ENCODE data around the gene EPG5.

The EPG5 gene

DNA sequence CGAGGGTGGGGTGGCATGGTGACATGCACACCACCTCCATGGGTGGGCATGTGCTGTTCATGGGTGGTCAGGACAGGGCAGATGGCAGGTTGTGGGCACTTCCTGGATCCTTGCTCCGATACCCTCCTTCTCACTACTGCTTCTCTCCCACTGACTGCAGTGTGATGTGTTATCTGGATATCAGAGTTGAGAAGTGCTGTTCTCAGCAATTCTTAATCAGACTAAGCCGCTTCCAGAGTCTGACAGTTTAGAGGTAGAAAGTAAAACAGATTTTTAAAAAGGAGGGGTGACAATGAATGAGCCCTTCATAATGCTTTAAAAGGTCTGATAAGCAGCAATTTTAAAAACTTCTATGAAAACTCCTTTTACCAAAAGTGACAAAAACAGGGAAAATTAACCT lies 107.8 kb downstream of the EPG5 start:
- Histone ChIP-seq H3K4me2 (ENCODE audit: insufficient read depth, low read length) (no peak overlapping the region), H3K79me2 (ENCODE audit: insufficient read depth, low read length) (no peaks in the 10 kb centered on the region), H3K9ac (ENCODE audit: low read depth, low read length) (no peak overlapping the region), H3K4me3 (ENCODE audit: low read depth in 1 of 2, low read length in 2 of 2) (no peak overlapping the region), H3K36me3 (ENCODE audit: insufficient read depth, low read length) (peaks cover 84% of the 10 kb centered on the region), H3K9me3 (ENCODE audit: insufficient read depth, low read length, severe bottlenecking) (no peaks in the 10 kb centered on the region), H3K27me3 (ENCODE audit: insufficient read depth, low read length, poor library complexity) (no peaks in the 10 kb centered on the region), H3K4me1 (ENCODE audit: insufficient read depth, low read length) (no peaks in the 10 kb centered on the region), H4K20me1 (ENCODE audit: insufficient read depth, low read length) (no peaks in the 10 kb centered on the region), H2AFZ (ENCODE audit: low read depth, low read length) (no peak overlapping the region), H3K27ac (ENCODE audit: low read length) (no peak overlapping the region)
- TF ChIP-seq, protein P1, sequence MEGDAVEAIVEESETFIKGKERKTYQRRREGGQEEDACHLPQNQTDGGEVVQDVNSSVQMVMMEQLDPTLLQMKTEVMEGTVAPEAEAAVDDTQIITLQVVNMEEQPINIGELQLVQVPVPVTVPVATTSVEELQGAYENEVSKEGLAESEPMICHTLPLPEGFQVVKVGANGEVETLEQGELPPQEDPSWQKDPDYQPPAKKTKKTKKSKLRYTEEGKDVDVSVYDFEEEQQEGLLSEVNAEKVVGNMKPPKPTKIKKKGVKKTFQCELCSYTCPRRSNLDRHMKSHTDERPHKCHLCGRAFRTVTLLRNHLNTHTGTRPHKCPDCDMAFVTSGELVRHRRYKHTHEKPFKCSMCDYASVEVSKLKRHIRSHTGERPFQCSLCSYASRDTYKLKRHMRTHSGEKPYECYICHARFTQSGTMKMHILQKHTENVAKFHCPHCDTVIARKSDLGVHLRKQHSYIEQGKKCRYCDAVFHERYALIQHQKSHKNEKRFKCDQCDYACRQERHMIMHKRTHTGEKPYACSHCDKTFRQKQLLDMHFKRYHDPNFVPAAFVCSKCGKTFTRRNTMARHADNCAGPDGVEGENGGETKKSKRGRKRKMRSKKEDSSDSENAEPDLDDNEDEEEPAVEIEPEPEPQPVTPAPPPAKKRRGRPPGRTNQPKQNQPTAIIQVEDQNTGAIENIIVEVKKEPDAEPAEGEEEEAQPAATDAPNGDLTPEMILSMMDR (IDR thresholded peaks at IDR 0.05; ENCODE audit: borderline replicate concordance, extremely low read depth, low read length, poor library complexity, severe bottlenecking): no peak
- TF ChIP-seq EZH2 (IDR thresholded peaks at IDR 0.05; ENCODE audit: borderline replicate concordance, low read depth, low read length, severe bottlenecking): no peak
- ATAC-seq (ENCODE audit: insufficient read depth, low read depth): no peak
- DNase-seq: no peak

DNA sequence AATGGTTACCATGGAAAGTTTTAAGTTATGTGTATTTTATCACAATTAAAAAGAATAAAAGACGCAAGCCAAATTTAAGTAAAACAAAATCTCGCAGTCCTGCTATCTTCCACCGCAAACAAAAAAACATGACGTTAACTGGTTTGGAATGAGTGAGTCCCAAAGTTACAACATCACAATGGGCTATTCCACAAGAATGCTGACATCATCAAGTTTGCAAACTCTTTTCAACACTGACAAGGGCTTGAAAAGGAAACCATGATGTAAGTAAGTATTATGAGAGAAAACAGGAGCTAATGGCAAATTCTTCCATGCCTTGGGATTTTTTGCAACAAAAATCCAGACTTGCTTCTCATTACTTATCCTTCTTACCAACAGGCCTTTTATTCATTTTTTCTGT lies 110.6 kb downstream of the EPG5 start:
- Histone ChIP-seq H3K9ac (ENCODE audit: low read depth, low read length) (no peak overlapping the region), H2AFZ (ENCODE audit: low read depth, low read length) (no peak overlapping the region), H4K20me1 (ENCODE audit: insufficient read depth, low read length) (no peaks in the 10 kb centered on the region), H3K4me1 (ENCODE audit: insufficient read depth, low read length) (no peaks in the 10 kb centered on the region), H3K4me2 (ENCODE audit: insufficient read depth, low read length) (no peak overlapping the region), H3K79me2 (ENCODE audit: insufficient read depth, low read length) (no peaks in the 10 kb centered on the region), H3K9me3 (ENCODE audit: insufficient read depth, low read length, severe bottlenecking) (no peaks in the 10 kb centered on the region), H3K27me3 (ENCODE audit: insufficient read depth, low read length, poor library complexity) (no peaks in the 10 kb centered on the region), H3K36me3 (ENCODE audit: insufficient read depth, low read length) (peaks cover 88% of the 10 kb centered on the region), H3K27ac (ENCODE audit: low read length) (no peak overlapping the region), H3K4me3 (ENCODE audit: low read depth in 1 of 2, low read length in 2 of 2) (no peak overlapping the region)
- TF ChIP-seq, protein P1 (IDR thresholded peaks at IDR 0.05; ENCODE audit: borderline replicate concordance, extremely low read depth, low read length, poor library complexity, severe bottlenecking): no peak
- no peak for TF ChIP-seq EZH2 (IDR thresholded peaks at IDR 0.05; ENCODE audit: borderline replicate concordance, low read depth, low read length, severe bottlenecking)
- no peak for DNase-seq
- no peak for ATAC-seq (ENCODE audit: insufficient read depth, low read depth)

DNA sequence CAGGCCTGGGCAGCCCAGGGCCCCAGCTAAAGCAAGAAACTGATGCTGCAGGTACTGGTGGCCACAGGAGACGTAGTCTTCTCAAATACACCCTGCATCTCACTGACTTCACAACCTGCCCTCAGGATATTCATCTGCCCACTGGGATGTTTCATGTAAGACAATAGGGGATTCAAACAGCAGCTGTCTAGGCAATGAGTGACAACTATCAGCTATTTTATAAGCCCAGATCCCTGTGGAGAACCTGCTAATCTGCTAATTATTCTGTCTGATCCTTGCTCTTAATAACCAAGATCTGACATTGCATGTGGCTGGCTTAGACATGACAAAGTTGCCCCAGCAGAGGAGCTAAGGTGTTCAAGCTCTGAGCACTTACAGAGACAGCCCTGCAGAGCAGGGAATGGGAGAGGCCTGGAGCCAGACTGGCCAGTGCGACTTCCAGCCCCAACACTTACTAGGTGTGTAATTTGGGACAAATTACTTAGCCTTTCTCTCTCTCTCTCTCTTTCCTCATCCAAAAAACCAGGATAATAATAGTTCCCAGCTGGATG lies 113.0 kb downstream of the EPG5 start:
- no peak overlapping the region for H3K4me3 ChIP-seq (ENCODE audit: low read depth in 1 of 2, low read length in 2 of 2)
- no peak overlapping the region for H3K9ac ChIP-seq (ENCODE audit: low read depth, low read length)
- no peak overlapping the region for H3K4me2 ChIP-seq (ENCODE audit: insufficient read depth, low read length)
- no peak overlapping the region for H3K27ac ChIP-seq (ENCODE audit: low read length)
- TF ChIP-seq, protein P1 (IDR thresholded peaks at IDR 0.05; ENCODE audit: borderline replicate concordance, extremely low read depth, low read length, poor library complexity, severe bottlenecking): no peak
- TF ChIP-seq EZH2 (IDR thresholded peaks at IDR 0.05; ENCODE audit: borderline replicate concordance, low read depth, low read length, severe bottlenecking): no peak
- H4K20me1 ChIP-seq (ENCODE audit: insufficient read depth, low read length): no peaks in the 10 kb centered on the region
- ATAC-seq (ENCODE audit: insufficient read depth, low read depth): no peak
- H3K9me3 ChIP-seq (ENCODE audit: insufficient read depth, low read length, severe bottlenecking): no peaks in the 10 kb centered on the region
- no peaks in the 10 kb centered on the region for H3K27me3 ChIP-seq (ENCODE audit: insufficient read depth, low read length, poor library complexity)
- H3K36me3 ChIP-seq (ENCODE audit: insufficient read depth, low read length): peaks cover 85% of the 10 kb centered on the region
- no peaks in the 10 kb centered on the region for H3K79me2 ChIP-seq (ENCODE audit: insufficient read depth, low read length)
- H3K4me1 ChIP-seq (ENCODE audit: insufficient read depth, low read length): no peaks in the 10 kb centered on the region
- no peak overlapping the region for H2AFZ ChIP-seq (ENCODE audit: low read depth, low read length)
- no peak for DNase-seq

DNA sequence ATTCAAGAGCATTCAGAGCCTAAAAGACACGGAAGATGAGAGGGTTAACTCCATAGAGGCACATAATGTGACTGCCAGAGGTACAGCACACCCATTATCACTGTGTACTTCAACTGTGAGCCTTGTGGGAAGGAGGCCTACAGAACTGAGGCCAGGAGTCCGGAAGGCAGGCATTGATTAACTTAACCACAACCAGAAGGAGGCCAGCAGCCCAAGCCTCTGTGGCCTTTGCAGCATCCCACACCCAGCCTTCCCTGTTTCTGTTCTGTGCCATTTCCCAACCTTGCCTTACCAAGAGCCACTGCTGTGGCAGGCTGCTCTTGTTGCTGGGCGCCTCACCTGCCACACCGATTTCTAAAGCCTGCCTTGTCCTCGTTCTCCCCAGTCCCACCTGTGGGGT lies 114.5 kb downstream of the EPG5 start:
- H3K9ac ChIP-seq (ENCODE audit: low read depth, low read length): no peak overlapping the region
- ATAC-seq (ENCODE audit: insufficient read depth, low read depth) (no peak), DNase-seq (no peak)
- H4K20me1 ChIP-seq (ENCODE audit: insufficient read depth, low read length): no peaks in the 10 kb centered on the region
- no peak overlapping the region for H3K27ac ChIP-seq (ENCODE audit: low read length)
- H3K36me3 ChIP-seq (ENCODE audit: insufficient read depth, low read length): peaks cover 71% of the 10 kb centered on the region
- H3K27me3 ChIP-seq (ENCODE audit: insufficient read depth, low read length, poor library complexity): no peaks in the 10 kb centered on the region
- no peak overlapping the region for H2AFZ ChIP-seq (ENCODE audit: low read depth, low read length)
- H3K4me2 ChIP-seq (ENCODE audit: insufficient read depth, low read length): no peak overlapping the region
- no peaks in the 10 kb centered on the region for H3K4me1 ChIP-seq (ENCODE audit: insufficient read depth, low read length)
- H3K9me3 ChIP-seq (ENCODE audit: insufficient read depth, low read length, severe bottlenecking): no peaks in the 10 kb centered on the region
- no peak overlapping the region for H3K4me3 ChIP-seq (ENCODE audit: low read depth in 1 of 2, low read length in 2 of 2)
- TF ChIP-seq EZH2 (IDR thresholded peaks at IDR 0.05; ENCODE audit: borderline replicate concordance, low read depth, low read length, severe bottlenecking): no peak
- TF ChIP-seq, protein P1 (IDR thresholded peaks at IDR 0.05; ENCODE audit: borderline replicate concordance, extremely low read depth, low read length, poor library complexity, severe bottlenecking): no peak
- H3K79me2 ChIP-seq (ENCODE audit: insufficient read depth, low read length): no peaks in the 10 kb centered on the region

All from DND-41 (cell line).